ENCODE data around the gene ZFAND4. TPM values are rescaled to one million over a fixed set of nuclear protein-coding genes. Genes with fewer than 3 reads are reported as not detected.
A peak's percentile ranks its signal among the peaks of the same experiment; 100 is the strongest.

ZFAND4 gene
- total and polyA plus RNA-seq, 2 experiments from 2014 or later = 7.4 to 30.3 TPM

DNA sequence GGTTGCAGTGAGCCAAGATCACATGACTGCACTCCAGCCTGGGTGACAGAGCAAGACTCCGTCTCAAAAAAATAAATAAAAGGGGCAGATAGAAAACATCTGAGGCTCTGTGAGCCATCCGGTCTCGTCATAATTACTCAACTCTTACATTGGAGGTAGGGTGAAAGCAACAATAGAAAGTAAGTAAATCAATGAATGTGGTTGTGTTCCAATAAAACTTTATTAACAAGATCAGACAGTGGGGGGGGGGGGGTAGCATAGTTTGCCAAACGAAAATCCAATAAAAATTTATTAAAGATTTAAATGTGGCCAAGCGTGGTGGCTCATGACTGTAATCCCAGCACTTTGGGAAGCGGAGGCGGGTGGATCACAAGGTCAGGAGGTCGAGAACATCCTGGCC, 2.8 kb upstream of the ZFAND4 start (continued):
- TF ChIP-seq, protein P1, sequence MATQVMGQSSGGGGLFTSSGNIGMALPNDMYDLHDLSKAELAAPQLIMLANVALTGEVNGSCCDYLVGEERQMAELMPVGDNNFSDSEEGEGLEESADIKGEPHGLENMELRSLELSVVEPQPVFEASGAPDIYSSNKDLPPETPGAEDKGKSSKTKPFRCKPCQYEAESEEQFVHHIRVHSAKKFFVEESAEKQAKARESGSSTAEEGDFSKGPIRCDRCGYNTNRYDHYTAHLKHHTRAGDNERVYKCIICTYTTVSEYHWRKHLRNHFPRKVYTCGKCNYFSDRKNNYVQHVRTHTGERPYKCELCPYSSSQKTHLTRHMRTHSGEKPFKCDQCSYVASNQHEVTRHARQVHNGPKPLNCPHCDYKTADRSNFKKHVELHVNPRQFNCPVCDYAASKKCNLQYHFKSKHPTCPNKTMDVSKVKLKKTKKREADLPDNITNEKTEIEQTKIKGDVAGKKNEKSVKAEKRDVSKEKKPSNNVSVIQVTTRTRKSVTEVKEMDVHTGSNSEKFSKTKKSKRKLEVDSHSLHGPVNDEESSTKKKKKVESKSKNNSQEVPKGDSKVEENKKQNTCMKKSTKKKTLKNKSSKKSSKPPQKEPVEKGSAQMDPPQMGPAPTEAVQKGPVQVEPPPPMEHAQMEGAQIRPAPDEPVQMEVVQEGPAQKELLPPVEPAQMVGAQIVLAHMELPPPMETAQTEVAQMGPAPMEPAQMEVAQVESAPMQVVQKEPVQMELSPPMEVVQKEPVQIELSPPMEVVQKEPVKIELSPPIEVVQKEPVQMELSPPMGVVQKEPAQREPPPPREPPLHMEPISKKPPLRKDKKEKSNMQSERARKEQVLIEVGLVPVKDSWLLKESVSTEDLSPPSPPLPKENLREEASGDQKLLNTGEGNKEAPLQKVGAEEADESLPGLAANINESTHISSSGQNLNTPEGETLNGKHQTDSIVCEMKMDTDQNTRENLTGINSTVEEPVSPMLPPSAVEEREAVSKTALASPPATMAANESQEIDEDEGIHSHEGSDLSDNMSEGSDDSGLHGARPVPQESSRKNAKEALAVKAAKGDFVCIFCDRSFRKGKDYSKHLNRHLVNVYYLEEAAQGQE (IDR thresholded peaks at IDR 0.05; ENCODE audit: unreplicated experiment) = no peak

DNA sequence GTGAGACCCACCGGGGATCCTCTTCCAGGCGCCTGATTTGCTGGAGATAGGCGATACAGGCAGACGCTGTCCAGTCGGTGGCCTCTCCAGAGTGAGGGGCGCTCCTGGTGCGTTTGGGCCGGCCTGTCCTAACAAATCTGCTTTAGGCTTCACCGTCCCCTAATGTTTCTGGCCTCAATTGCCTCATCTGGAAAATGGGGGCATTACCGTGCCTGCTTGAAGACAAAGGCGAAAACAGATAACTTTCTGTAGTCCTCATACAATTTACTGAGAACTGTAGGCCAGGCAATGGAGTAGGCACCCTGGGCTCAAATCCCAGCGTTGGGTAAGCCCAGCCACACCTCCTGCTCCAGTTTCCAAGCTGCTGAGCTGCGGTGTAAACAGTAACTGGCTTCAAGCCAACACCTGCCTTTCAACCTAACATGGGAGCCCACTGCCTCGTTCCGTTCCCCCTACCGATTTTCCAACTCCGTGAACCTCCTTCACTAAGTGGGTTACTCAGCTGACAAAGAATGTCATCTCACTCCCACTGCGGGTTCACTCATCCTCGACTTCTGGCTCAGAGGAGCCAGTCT, 589 bp upstream of the ZFAND4 start:
- peak overlapping the region; percentile 66 for H3K4me2 ChIP-seq
- H4K20me1 ChIP-seq (replicated peaks; ENCODE audit: insufficient read depth) = 0 out of 2 replicates have a peak, but pooled peaks cover 6% of the 10 kb centered on the region
- peaks cover 8% of the 10 kb centered on the region; the same call in 1 of the 2 replicates for H3K4me1 ChIP-seq (ENCODE audit: insufficient read depth)
- H3K27me3 ChIP-seq (ENCODE audit: insufficient read depth) = no peaks in the 10 kb centered on the region
- peaks cover 37% of the 10 kb centered on the region for H3K79me2 ChIP-seq (replicated peaks; ENCODE audit: insufficient read depth)
- DNase-seq (ENCODE audit: low spot score) (peak; percentile 39), ATAC-seq (peak; percentile 5)
- Mint-ChIP-seq H3K27me3 (ENCODE audit: insufficient read depth, low read depth, poor library complexity) (peaks cover 9% of the 10 kb centered on the region), H3K9me3 (peaks cover 5% of the 10 kb centered on the region; the same call in 1 of the 3 replicates), H3K4me3 (peak overlapping the region; percentile 73), H3K36me3 (ENCODE audit: low read depth) (no peaks in the 10 kb centered on the region; the same call in 2 of the 3 replicates), H3K27ac (peak overlapping the region; percentile 82), H3K4me1 (peaks cover 21% of the 10 kb centered on the region)
- H3K9me2 ChIP-seq (ENCODE audit: insufficient read depth) = no peaks in the 10 kb centered on the region
- peak overlapping the region; percentile 87 for H2AFZ ChIP-seq
- no peaks in the 10 kb centered on the region for H3K36me3 ChIP-seq (ENCODE audit: insufficient read depth)
- peaks cover 9% of the 10 kb centered on the region for H3F3A ChIP-seq (replicated peaks; ENCODE audit: low read depth)
- H3K4me3 ChIP-seq = peak overlapping the region; percentile 73
- peak overlapping the region; percentile 87 for H3K27ac ChIP-seq (ENCODE audit: low read depth)
- TF ChIP-seq STAT1 (IDR thresholded peaks at IDR 0.05; ENCODE audit: unreplicated experiment) (no peak), ZNF114 (CRISPR knock-in tag; IDR thresholded peaks at IDR 0.05) (no peak), JUNB (IDR thresholded peaks at IDR 0.05; ENCODE audit: unreplicated experiment) (no peak), ZNF331 (CRISPR knock-in tag; IDR thresholded peaks at IDR 0.05; ENCODE audit: low read depth) (no peak), EZH2phosphoT487 (IDR thresholded peaks at IDR 0.05; ENCODE audit: unreplicated experiment) (no peak), POLR2AphosphoS5 (IDR thresholded peaks at IDR 0.05; ENCODE audit: low read depth) (no peak), EZH2 (IDR thresholded peaks at IDR 0.05; ENCODE audit: low read depth, unreplicated experiment) (no peak), NANOG (IDR thresholded peaks at IDR 0.05; ENCODE audit: borderline replicate concordance) (no peak)
- TF ChIP-seq, protein P2, sequence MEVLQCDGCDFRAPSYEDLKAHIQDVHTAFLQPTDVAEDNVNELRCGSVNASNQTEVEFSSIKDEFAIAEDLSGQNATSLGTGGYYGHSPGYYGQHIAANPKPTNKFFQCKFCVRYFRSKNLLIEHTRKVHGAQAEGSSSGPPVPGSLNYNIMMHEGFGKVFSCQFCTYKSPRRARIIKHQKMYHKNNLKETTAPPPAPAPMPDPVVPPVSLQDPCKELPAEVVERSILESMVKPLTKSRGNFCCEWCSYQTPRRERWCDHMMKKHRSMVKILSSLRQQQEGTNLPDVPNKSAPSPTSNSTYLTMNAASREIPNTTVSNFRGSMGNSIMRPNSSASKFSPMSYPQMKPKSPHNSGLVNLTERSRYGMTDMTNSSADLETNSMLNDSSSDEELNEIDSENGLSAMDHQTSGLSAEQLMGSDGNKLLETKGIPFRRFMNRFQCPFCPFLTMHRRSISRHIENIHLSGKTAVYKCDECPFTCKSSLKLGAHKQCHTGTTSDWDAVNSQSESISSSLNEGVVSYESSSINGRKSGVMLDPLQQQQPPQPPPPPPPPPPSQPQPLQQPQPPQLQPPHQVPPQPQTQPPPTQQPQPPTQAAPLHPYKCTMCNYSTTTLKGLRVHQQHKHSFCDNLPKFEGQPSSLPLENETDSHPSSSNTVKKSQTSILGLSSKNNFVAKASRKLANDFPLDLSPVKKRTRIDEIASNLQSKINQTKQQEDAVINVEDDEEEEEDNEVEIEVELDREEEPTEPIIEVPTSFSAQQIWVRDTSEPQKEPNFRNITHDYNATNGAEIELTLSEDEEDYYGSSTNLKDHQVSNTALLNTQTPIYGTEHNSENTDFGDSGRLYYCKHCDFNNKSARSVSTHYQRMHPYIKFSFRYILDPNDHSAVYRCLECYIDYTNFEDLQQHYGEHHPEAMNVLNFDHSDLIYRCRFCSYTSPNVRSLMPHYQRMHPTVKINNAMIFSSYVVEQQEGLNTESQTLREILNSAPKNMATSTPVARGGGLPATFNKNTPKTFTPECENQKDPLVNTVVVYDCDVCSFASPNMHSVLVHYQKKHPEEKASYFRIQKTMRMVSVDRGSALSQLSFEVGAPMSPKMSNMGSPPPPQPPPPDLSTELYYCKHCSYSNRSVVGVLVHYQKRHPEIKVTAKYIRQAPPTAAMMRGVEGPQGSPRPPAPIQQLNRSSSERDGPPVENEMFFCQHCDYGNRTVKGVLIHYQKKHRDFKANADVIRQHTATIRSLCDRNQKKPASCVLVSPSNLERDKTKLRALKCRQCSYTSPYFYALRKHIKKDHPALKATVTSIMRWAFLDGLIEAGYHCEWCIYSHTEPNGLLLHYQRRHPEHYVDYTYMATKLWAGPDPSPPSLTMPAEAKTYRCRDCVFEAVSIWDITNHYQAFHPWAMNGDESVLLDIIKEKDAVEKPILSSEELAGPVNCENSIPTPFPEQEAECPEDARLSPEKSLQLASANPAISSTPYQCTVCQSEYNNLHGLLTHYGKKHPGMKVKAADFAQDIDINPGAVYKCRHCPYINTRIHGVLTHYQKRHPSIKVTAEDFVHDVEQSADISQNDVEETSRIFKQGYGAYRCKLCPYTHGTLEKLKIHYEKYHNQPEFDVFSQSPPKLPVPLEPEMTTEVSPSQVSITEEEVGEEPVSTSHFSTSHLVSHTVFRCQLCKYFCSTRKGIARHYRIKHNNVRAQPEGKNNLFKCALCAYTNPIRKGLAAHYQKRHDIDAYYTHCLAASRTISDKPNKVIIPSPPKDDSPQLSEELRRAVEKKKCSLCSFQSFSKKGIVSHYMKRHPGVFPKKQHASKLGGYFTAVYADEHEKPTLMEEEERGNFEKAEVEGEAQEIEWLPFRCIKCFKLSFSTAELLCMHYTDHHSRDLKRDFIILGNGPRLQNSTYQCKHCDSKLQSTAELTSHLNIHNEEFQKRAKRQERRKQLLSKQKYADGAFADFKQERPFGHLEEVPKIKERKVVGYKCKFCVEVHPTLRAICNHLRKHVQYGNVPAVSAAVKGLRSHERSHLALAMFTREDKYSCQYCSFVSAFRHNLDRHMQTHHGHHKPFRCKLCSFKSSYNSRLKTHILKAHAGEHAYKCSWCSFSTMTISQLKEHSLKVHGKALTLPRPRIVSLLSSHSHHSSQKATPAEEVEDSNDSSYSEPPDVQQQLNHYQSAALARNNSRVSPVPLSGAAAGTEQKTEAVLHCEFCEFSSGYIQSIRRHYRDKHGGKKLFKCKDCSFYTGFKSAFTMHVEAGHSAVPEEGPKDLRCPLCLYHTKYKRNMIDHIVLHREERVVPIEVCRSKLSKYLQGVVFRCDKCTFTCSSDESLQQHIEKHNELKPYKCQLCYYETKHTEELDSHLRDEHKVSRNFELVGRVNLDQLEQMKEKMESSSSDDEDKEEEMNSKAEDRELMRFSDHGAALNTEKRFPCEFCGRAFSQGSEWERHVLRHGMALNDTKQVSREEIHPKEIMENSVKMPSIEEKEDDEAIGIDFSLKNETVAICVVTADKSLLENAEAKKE (CRISPR knock-in tag; IDR thresholded peaks at IDR 0.05) = no peak
- TF ChIP-seq, protein P3, sequence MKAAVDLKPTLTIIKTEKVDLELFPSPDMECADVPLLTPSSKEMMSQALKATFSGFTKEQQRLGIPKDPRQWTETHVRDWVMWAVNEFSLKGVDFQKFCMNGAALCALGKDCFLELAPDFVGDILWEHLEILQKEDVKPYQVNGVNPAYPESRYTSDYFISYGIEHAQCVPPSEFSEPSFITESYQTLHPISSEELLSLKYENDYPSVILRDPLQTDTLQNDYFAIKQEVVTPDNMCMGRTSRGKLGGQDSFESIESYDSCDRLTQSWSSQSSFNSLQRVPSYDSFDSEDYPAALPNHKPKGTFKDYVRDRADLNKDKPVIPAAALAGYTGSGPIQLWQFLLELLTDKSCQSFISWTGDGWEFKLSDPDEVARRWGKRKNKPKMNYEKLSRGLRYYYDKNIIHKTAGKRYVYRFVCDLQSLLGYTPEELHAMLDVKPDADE (IDR thresholded peaks at IDR 0.05) = no peak
